Adrenal gland (tissue), 12 donors: ENCODE data around the gene HDHD5. TPM values are rescaled to one million over a fixed set of nuclear protein-coding genes. Genes with fewer than 3 reads are reported as not detected.

Source experiments
- DNase-seq, 7 donors: peaks; one replicate each; pipeline ENCODE4 v3.0.0-alpha.2; 2019 to 2020
- H3K27ac ChIP-seq, 5 donors: fragments of 200-600 bp; sonication (generic) in 4 of 5; 1 replicate in 3 of 5; 2 replicates in 2 of 5; pipeline versions ENCODE4 v1.5.1 to v1.8.0; 2016 to 2020; ENCODE audit warnings: mild to moderate bottlenecking in 1 of 5
- H3K27me3 ChIP-seq: fragments of 200-600 bp; 2 replicates; pipeline ENCODE4 v1.8.0; 2021
- H3K36me3 ChIP-seq, 2 donors: fragments of 200-600 bp; replicated peaks in 1 of 2; 1 replicate in 1 of 2; 2 replicates in 1 of 2; pipeline versions ENCODE4 v1.5.1 to v1.8.0; 2018 to 2022
- H3K4me1 ChIP-seq, 2 donors: fragments of 200-600 bp; replicated peaks in 1 of 2; 1 replicate in 1 of 2; 2 replicates in 1 of 2; pipeline versions ENCODE4 v1.5.1 to v1.8.0; 2018 to 2021
- H3K4me3 ChIP-seq, 4 donors: fragments of 200-600 bp; sonication (generic) in 3 of 4; one replicate each; pipeline ENCODE4 v1.5.1; 2016 to 2018
- H3K9me3 ChIP-seq, 3 donors: fragments of 200-600 bp; sonication (generic) in 1 of 3; replicated peaks in 1 of 3; 1 replicate in 2 of 3; 2 replicates in 1 of 3; pipeline versions ENCODE4 v1.5.1 to v1.8.0; 2016 to 2021
- CTCF ChIP-seq, 6 experiments: fragments of 450-650 bp in 4 of 6; fragments of 200-600 bp in 2 of 6; sonication (generic) in 1 of 6; IDR thresholded peaks; 1 replicate in 5 of 6; 2 replicates in 1 of 6; pipeline versions ENCODE4 v1.5.1 to v1.8.0; 2016 to 2021; ENCODE audit warnings: antibody characterized with exemption in 6 of 6, mild to moderate bottlenecking in 2 of 6, moderate library complexity in 1 of 6
- POLR2A ChIP-seq, 2 donors: fragments of 450-650 bp; IDR thresholded peaks; one replicate each; pipeline ENCODE4 v1.6.1; 2017; ENCODE audit warnings: antibody characterized with exemption in 2 of 2, mild to moderate bottlenecking in 2 of 2, moderate library complexity in 1 of 2
- WGBS, 4 donors: extraction: QIAGEN DNeasy Blood & Tissue Kit in 2 of 4; methylation state at CpG; one replicate each; pipeline versions ENCODE4 v1.1.5 to v1.1.7; 2013 to 2017; 5-methylcytosine and 5-hydroxymethylcytosine counted together
- intact Hi-C, 2 donors: fragments of 100-400 bp; cut with DNase I; formaldehyde crosslinking; loops; one replicate each; pipeline versions ENCODE4 v1.14.1 to v1.15.0; 2022 to 2023
- polyA plus RNA-seq, 3 donors: library from polyadenylated mRNA; stranded (reverse); fragments of 200-250 nt in 2 of 3; fragments of 350-450 nt in 1 of 3; fragmentation: Illumina TruSeq in 1 of 3; extraction: RNeasy Lipid Tissue Mini Kit (QIAGEN cat#74804) in 1 of 3; gene quantifications; one replicate each; pipeline ENCODE4 v1.2.3, GENCODE V29; 2013 to 2014
- total RNA-seq, 9 donors: library from RNA; depleted of rRNA in 4 of 9; stranded (reverse); fragments of >200 nt in 4 of 9; fragments of 120-200 nt in 1 of 9; fragmentation: NEBNext Ultra II Directional in 1 of 9; extraction: Animal tissue kit (Norgen Biotek cat#: 25700) in 1 of 9; gene quantifications; one replicate each; pipeline versions ENCODE4 v1.1.0 to v1.2.4, GENCODE V29; 2013 to 2023
- donor health status: healthy with polysubstance abuse.
- donor health status: Bipolar disorder and iron deficiency.
- donor health status: DM: yes; HTN: yes; CAD: no.
- donor health status: DM: no; HTN: no; CAD: no.
- donor health status: DM: no; HTN: no; CAD: no.
- donor health status: DM: yes; HTN: yes; CAD: no.

HDHD5 gene
- total and polyA plus RNA-seq, 12 donors = 21.9 to 60.8 (median 43.2) TPM

- intact Hi-C loops = no loop called here
- no peaks in the 10 kb centered on the region for H3K9me3 ChIP-seq
- H3K4me3 ChIP-seq = no peak overlapping the region
- H3K36me3 ChIP-seq = peaks cover 0 to 8% of the 10 kb centered on the region in 2 donors
- H3K27me3 ChIP-seq = peaks cover 1% of the 10 kb centered on the region
- WGBS, 4 donors = 66 to 73% (median 68%) methylated on average over 13 of the region's 13 CpGs
- TF ChIP-seq CTCF (IDR thresholded peaks at IDR 0.05) (no peak), POLR2A (IDR thresholded peaks at IDR 0.05) (no peak)
- no peak overlapping the region for H3K27ac ChIP-seq
- no peak for DNase-seq
- H3K4me1 ChIP-seq = peaks cover 0 to 7% of the 10 kb centered on the region in 2 donors
Observed at GRCh38 chr22:17114173-17114897, 44.7 kb downstream of the HDHD5 start.

GRCh38 chr22:17113600-17113999, 45.5 kb downstream of the HDHD5 start:
- no peak overlapping the region for H3K4me3 ChIP-seq
- H3K9me3 ChIP-seq = no peaks in the 10 kb centered on the region
- 78 to 82% (median 79%) methylated on average over 4 to 8 of the region's 8 CpGs for WGBS, 4 donors
- TF ChIP-seq POLR2A (IDR thresholded peaks at IDR 0.05) (no peak), CTCF (IDR thresholded peaks at IDR 0.05) (no peak)
- H3K4me1 ChIP-seq = peaks cover 0 to 7% of the 10 kb centered on the region in 2 donors
- H3K36me3 ChIP-seq = peaks cover 0 to 16% of the 10 kb centered on the region in 2 donors
- no peak overlapping the region for H3K27ac ChIP-seq
- no peak for DNase-seq
- intact Hi-C loops = no loop called here
- no peaks in the 10 kb centered on the region for H3K27me3 ChIP-seq

- H3K4me1 ChIP-seq = peaks cover 0 to 7% of the 10 kb centered on the region in 2 donors
- no peak for TF ChIP-seq CTCF (IDR thresholded peaks at IDR 0.05)
- TF ChIP-seq POLR2A (IDR thresholded peaks at IDR 0.05) = no peak
- no peak overlapping the region for H3K27ac ChIP-seq
- H3K36me3 ChIP-seq = peaks cover 0 to 26% of the 10 kb centered on the region in 2 donors
- H3K4me3 ChIP-seq = no peak overlapping the region
- no peaks in the 10 kb centered on the region for H3K27me3 ChIP-seq
- intact Hi-C loops = no loop called here
- DNase-seq = no peak
- H3K9me3 ChIP-seq = no peaks in the 10 kb centered on the region
- WGBS, 4 donors = 66 to 86% (median 73%) methylated on average over 9 of the region's 9 CpGs
Observed at GRCh38 chr22:17112491-17113042, 46.5 kb downstream of the HDHD5 start.

GRCh38 chr22:17110791-17111550, 48.1 kb downstream of the HDHD5 start:
- no peak overlapping the region for H3K4me3 ChIP-seq
- H3K4me1 ChIP-seq = no peaks in the 10 kb centered on the region
- intact Hi-C loops = no loop called here
- no peaks in the 10 kb centered on the region for H3K27me3 ChIP-seq
- no peak for DNase-seq
- H3K36me3 ChIP-seq = peaks cover 0 to 38% of the 10 kb centered on the region in 2 donors
- no peak for TF ChIP-seq POLR2A (IDR thresholded peaks at IDR 0.05)
- TF ChIP-seq CTCF (IDR thresholded peaks at IDR 0.05) = no peak
- WGBS, 4 donors = 79 to 84% (median 81%) methylated on average over 11 to 13 of the region's 13 CpGs
- H3K27ac ChIP-seq = no peak overlapping the region
- no peaks in the 10 kb centered on the region for H3K9me3 ChIP-seq
